GM21360 (cell line): ENCODE results near the gene ALOX12B.
"Not testable (repeated sequence)": the region's sequence is repeated elsewhere in the genome, so short reads cannot be mapped to it uniquely, and the experiment has no call there.

Experiments
- ATAC-seq: cut with Tn5 transposase; IDR thresholded peaks from one replicate; pipeline ENCODE4 v1.9.1; 2021; ENCODE audit warnings: mild to moderate bottlenecking, moderate library complexity; ENCODE audit not compliant: unreplicated experiment

ALOX12B gene

DNA sequence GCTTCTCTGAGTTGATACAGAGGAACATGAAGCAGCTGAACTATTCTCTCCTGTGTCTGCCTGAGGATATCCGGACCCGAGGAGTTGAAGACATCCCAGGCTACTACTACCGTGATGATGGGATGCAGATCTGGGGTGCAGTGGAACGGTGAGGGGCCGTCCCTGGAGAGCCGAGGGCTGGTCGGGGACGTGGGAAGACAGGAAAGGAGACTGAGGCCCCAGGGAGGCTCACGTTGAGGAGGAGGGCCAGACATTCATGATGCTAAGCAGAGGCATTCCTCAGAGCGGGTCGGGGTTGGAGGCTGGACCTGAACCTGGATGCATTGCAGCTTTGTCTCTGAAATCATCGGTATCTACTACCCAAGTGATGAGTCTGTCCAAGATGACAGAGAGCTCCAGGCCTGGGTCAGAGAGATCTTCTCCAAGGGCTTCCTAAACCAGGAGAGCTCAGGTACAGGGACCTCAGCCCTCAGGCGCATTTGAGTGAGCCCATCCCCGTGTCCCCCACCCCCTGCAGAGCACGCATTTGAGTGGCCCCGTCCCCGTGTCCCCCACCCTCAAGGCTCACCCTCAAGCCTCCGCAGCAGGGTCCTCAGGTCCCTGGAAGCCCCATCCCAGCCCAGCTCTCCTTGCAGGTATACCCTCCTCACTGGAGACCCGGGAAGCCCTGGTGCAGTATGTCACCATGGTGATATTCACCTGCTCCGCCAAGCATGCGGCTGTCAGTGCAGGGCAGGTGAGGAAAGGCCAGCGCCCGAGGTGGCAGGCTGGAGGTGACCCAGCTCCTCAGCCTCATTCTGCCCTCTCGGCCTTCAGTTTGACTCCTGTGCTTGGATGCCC, 40.4 kb downstream of the ALOX12B start:
- ATAC-seq = no peak

DNA sequence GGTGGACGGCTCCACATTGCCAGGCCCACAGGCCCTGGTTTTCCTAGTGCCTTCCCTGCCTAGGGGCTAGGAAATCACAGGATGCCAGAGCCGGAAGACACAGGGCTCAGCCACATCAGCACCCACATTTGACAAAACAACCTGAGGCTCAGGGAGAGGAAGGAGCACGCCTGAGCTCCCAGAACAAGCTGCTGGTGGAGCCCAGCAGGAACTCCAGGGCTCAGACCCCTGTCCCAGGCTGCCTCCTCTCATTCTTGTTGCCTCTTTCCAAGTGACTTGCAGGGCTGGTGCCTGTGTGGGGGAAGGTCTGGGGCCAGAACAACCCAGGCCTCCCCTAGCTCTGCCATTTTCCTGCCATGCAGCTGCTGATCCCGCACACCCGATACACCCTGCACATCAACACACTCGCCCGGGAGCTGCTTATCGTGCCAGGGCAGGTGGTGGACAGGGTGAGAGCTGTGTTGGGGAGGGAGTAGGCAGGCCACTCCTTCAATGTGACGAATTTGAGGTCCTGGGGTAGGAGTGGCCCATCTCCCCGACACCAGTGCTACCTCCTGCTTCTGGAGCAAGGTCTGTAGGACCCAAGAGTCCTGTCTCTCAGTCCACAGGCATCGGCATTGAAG, 41.1 kb downstream of the ALOX12B start:
- ATAC-seq = no peak

DNA sequence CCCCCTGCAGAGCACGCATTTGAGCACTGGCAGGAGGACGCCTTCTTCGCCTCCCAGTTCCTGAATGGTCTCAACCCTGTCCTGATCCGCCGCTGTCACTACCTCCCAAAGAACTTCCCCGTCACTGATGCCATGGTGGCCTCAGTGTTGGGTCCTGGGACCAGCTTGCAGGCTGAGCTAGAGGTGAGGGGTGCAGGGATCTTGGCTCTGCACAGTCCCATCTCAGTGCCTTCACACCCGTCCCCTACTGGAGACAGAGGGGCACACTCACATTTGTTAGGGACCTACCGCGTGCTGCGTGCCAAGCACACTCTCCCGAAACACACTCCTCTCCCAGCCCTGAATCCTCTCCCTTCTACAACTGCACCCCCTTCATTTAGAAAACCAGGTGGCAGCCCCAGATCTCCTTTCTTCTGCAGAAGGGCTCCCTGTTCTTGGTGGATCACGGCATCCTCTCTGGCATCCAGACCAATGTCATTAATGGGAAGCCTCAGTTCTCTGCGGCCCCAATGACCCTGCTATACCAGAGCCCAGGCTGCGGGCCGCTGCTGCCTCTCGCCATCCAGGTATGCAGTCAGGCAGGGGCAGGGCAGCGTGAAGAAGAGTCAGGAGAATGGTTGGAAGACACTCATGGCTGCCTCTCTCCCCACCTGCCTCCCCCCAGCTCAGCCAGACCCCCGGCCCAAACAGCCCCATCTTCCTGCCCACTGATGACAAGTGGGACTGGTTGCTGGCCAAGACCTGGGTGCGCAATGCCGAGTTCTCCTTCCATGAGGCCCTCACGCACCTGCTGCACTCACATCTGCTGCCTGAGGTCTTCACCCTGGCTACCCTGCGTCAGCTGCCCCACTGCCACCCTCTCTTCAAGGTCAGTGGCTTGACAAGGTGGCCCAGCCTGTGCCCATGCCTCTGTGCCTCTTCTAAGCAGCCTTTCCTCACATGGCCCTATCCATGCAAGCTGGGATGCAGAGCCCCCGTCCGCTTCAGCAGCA, 42.4 kb downstream of the ALOX12B start:
- ATAC-seq = no peak

DNA sequence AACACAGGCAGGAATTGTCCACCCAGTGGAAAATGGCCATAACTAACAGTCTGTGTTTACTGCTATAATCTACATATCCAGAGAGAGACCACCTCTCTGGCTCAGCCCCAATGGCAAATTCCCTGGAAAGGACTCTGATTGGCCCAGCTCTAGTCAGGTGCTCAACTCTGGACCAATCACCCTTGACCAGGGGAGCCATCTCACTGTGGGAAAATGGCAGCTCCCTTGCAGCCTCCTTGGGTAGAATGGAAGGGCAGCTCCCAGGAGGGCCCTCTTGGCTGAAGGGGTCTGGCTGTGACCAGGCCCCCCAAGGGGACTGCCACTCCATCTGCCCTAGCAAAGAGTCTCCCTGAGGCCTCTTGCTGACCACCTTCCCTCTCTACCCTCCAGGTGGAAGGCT, 45.5 kb downstream of the ALOX12B start:
- ATAC-seq = no peak

DNA sequence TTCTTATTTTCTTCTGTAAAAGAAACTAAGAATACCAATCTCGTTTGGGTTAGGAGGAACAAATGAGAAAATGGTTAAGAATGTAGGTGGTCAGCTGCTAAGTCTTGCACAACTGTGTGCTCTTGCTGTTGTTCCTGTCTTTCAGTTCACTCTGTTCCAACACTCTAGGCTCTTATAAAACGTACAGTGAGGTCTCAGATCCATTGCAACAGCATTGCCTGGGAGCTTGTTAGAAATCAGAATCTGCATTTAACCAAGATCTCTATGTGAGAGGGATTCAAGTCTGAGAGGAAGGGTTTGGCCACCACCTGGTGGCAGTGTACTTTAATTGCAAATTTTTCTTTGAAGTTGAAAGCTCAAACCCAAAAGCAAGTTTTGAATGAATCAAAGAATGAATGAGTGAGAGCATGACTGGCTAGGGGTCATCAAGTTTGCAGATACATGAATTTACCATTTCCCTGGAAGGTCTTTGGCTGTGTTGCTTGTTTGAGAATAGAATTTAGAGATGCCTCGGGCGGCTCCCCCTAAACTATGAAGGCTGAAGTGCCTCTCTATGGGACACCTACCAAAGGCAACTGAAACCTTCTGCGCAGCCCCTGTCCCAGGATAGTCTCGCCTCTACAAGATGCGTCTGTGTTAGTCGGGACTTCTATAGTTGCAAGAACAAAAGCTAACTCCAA, 46.1 kb downstream of the ALOX12B start:
- ATAC-seq = no peak

DNA sequence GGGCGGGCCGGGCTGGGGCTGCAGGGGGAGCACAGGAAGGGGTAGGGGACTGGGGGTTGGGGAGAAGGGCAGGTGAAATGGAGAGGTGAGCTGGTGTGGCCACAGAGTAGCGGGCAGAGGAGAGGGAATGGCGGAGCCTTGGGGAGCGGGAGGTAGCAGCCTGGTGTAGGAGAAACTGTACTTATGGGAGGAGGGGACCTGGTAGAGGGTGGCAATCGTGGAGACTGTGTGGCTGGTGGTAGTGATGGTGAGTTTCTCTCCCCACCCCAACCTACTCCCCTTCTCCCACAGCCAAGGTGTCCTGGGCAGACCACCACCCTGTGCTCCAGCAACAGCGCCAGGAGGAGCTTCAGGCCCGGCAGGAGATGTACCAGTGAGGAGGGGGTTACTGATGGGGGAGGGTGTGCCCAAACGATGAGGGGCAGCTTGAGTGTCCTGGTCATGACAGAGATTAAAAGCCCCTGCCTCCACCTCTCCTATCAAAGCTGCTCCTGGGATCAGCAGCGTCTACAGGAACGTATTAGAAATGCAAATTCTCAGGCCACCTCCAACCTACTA, 47.8 kb downstream of the ALOX12B start:
- ATAC-seq = no peak

DNA sequence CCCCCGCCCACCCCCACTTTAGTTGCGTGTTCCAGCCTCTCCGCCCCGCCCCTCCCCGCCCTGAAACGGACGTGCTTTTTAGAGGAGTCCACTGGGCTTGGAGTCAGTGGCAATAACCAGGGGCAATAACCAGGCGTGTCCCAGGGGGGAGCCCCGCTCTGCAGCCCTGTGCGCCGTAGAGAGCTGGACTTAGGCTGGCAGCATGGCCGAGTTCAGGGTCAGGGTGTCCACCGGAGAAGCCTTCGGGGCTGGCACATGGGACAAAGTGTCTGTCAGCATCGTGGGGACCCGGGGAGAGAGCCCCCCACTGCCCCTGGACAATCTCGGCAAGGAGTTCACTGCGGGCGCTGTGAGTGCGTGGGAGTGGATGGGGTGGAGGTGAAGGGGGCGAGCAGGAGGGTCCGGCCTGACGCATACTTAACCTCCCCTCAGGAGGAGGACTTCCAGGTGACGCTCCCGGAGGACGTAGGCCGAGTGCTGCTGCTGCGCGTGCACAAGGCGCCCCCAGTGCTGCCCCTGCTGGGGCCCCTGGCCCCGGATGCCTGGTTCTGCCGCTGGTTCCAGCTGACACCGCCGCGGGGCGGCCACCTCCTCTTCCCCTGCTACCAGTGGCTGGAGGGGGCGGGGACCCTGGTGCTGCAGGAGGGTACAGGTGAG, 48.4 kb downstream of the ALOX12B start, which contains the start of gene ALOX15B:
Gene ALOX15B (plus strand): TSS at position 106 of the 657 bp plus-strand sequence. CDS start 97 bp downstream, at position 203.
- ATAC-seq = no peak

DNA sequence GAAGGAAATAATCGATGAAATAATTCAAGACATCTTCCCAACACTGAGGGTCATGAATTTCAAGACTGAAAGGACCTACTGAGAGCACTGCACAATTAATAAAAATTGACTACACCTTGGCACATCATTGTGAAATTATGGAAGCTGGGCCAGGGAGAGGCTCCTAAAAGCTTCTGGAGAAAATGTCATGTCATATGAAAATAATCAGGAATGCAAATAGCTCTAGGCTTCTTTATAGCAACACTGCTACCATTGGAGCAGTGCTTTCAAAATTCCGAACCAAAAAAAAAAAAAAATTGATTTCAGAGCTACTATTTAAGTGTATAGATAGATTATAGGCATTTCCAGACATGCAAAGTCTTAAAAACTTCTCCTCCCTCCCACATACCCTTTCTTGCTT, 55.1 kb downstream of the ALOX12B start:
- ATAC-seq = no peak

DNA sequence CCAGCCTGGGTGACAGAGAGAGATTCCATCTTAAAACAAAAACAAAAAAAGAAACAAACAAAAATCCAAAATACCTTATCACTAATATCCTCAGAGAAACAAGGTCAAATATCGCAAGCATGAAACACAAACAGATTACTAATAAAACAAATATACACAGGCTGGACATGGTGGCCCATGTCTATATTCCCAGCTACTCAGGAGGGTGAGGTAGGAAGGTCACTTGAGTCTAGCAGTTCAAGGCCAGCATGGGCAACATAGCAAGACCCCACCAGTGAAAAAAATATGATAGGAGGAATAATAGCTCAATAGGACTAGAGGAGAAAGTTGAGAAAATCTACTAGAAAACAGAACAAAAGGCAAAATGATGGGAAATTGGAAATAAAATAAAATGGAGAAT, 55.6 kb downstream of the ALOX12B start:
- ATAC-seq = no peak

DNA sequence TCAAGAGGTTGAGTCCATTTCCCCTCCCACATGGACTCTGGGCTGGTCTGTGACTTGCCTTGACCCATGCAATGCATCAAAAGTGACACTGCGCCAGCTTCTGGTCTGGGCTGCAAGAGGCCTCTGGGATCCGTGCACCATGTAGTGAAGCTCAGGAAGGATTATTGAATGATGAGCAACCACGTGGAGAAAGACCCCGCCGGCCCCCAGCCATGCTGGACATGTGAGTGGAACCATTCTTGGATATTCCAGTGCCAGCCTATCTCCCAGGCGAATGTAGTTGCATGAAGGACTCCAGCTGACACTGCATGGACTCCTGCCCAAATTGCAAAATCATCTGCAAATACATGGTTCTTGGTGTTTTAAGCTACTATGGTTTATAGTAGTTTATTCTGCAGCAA, 56.3 kb downstream of the ALOX12B start:
- ATAC-seq = no peak

DNA sequence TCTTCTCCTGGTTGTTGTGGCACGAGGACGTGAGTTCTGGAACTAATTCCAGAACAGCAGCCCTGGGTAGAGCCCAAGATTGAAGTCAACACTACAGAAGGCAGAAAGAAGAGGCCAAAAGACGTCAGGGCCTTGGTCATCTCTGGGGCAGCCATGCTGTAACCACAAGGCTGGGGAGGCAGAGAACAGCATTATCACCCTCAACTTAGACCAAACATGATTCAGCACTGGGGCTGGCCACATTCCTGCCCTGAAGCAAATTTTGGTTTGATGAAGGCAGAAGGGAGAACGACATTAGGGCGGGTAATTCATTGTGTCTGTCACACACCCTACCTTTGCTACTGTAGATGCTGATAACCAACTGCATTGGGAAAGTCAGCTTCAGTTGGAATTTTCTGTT, 58.4 kb downstream of the ALOX12B start:
- no peak for ATAC-seq

DNA sequence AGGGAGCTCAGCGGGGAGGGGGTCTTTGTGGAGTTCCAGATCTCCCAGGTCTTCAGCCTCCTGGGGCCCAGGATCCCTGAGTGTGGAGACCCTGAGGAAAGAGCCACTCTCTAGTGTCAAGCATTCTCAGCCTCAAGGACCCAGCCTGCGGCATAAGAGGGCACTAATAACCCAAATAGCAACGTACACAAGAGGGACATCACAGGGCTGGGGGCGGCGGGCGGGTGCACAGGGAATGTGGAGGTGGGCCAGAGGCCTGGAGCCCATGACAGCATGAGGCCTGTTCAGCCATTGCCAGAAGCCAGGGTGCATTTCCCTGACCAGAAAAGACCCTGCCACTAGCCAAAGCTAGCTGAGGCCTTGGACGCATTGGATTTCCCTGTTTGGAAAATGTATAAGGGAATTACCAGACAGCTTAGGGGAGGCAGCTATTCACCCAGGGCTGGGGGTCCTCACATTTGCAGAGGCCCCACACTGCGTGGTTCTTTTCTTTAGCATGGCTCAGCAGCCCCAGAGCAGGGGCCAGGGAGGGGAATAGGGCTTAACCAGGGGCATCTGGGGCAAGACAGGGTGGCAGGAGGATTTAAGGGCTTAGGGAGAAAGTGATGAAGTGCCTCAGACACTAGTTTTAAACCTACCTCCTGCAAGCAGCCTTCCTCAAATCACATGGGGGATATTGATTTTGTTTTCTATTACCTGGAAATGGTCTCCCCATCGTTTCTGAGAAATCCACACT, 62.2 kb downstream of the ALOX12B start:
- ATAC-seq = no peak

DNA sequence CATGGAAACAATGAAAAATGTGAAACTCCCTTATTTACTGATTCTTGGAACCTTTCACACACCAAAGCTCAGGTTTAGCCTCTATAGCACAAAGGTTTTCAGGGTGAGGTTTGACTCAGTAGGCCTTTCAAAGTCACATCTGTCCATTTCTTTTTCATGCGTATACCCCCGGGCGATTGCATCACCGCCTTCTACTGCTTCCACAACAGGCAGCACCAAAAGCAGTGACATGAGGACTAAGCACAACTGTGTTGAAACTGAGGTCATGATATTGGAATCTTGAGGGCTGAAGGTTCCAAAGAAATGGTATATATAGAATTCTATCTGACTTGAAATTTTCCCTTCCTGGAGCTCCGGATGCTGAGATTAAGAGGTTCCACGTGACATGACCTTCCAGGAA, 63.4 kb downstream of the ALOX12B start:
- ATAC-seq = not testable (repeated sequence)
